ENCODE data around the gene HRCT1. TPM values are rescaled to one million over a fixed set of nuclear protein-coding genes. Genes with fewer than 3 reads are reported as not detected.

Gene HRCT1
- total and polyA plus RNA-seq, 2 donors (not counting 3 experiments of a cell fraction or from before 2014, with no cell fraction given): 1.2 to 7.0 TPM

- intact Hi-C loops (cut with micrococcal nuclease): no loop called here
- H3K4me1 ChIP-seq (ENCODE audit: control insufficient read depth, extremely low read depth, insufficient read depth, low read length): no peaks in the 10 kb centered on the region
- TF ChIP-seq CTCF (IDR thresholded peaks at IDR 0.05; ENCODE audit: extremely low read depth in 1 of 2, insufficient read depth in 1 of 2, low read depth in 1 of 2, low read length in 2 of 2) (no peak), MYC (IDR thresholded peaks at IDR 0.05; ENCODE audit: low read depth, low read length) (no peak), MAX (IDR thresholded peaks at IDR 0.05; ENCODE audit: insufficient read depth, insufficient read length) (no peak), POLR2A (IDR thresholded peaks at IDR 0.05; ENCODE audit: low read depth, low read length) (no peak), POLR2AphosphoS5 (IDR thresholded peaks at IDR 0.05; ENCODE audit: insufficient read depth, low read depth, low read length) (no peak), GATA2 (IDR thresholded peaks at IDR 0.05; ENCODE audit: insufficient read depth, insufficient read length, low read depth, low read length) (no peak), JUN (IDR thresholded peaks at IDR 0.05; ENCODE audit: borderline replicate concordance, insufficient read depth, insufficient read length, low read depth) (no peak), EZH2 (IDR thresholded peaks at IDR 0.05; ENCODE audit: borderline replicate concordance, low read depth, low read length, severe bottlenecking) (no peak), FOS (IDR thresholded peaks at IDR 0.05; ENCODE audit: borderline replicate concordance, insufficient read depth, low read length) (no peak)
- H3K9me1 ChIP-seq (replicated peaks; ENCODE audit: control insufficient read depth, extremely low read depth, insufficient read depth, low read length): no peaks in the 10 kb centered on the region
- H2AFZ ChIP-seq (ENCODE audit: low read depth, low read length): no peak overlapping the region
- POLR2A ChIA-PET: no interaction called here
- no peak for DNase-seq (ENCODE audit: low read depth, low spot score)
- no peak for FAIRE-seq
- dilution Hi-C loops (cut with MboI; ENCODE audit: extremely low pct_ligation_motif_present, low sequenced_read_pairs): no loop called here
- H3K79me2 ChIP-seq (ENCODE audit: control insufficient read depth, insufficient read depth, low read length): no peaks in the 10 kb centered on the region
- H3K4me3 ChIP-seq (replicated peaks in 1 of 3; ENCODE audit: insufficient read depth in 1 of 3, low read depth in 1 of 3, low read length in 3 of 3): no peak overlapping the region
- CTCF ChIA-PET: interaction anchor here (1.0 to 3.0 kb wide), 8 partner anchors 13 to 113 kb away, joined by 3 to 13 read pairs (median 7); partner anchors contain the start of gene SPAG8
- H3K36me3 ChIP-seq (ENCODE audit: control insufficient read depth in 2 of 2, extremely low read depth in 1 of 2, insufficient read depth in 2 of 2, low read length in 2 of 2): no peaks in the 10 kb centered on the region
- H4K20me1 ChIP-seq (replicated peaks; ENCODE audit: control insufficient read depth, extremely low read depth, insufficient read depth, low read length): no peaks in the 10 kb centered on the region
- no peak overlapping the region for H3K9ac ChIP-seq (replicated peaks; ENCODE audit: extremely low read depth, insufficient read depth, low read length)
- no TSS peak for BruUV-seq (replicated peaks)
- H3K4me2 ChIP-seq (ENCODE audit: insufficient read depth, low read length): no peak overlapping the region
- no peaks in the 10 kb centered on the region for H3K9me3 ChIP-seq (replicated peaks; ENCODE audit: control insufficient read depth, insufficient read depth, low read length)
- peaks cover 2 to 4% of the 10 kb centered on the region in 2 experiments for H3K27me3 ChIP-seq (ENCODE audit: control insufficient read depth in 2 of 2, insufficient read depth in 2 of 2, low read length in 2 of 2)
- no peak overlapping the region for H3K27ac ChIP-seq (ENCODE audit: insufficient read depth, low read depth, low read length)
Observed at GRCh38 chr9:35898337-35898736, 7.7 kb upstream of the HRCT1 start.
